Transverse colon (tissue), 4 donors: ENCODE data around the gene RANGRF. TPM values are rescaled to one million over a fixed set of nuclear protein-coding genes. Genes with fewer than 3 reads are reported as not detected.

Experiments
- DNase-seq: peaks from one replicate; pipeline ENCODE4 v3.0.0-alpha.2; 2019
- H3K27ac ChIP-seq, 4 donors: fragments of 200-600 bp; sonication (generic); 2 replicates each; pipeline ENCODE4 v1.5.1; 2016 to 2018; ENCODE audit warnings: inconsistent platforms in 4 of 4
- H3K27me3 ChIP-seq: fragments of 200-600 bp; sonication (generic); 2 replicates; pipeline ENCODE4 v1.5.1; 2017; ENCODE audit warnings: inconsistent platforms
- H3K36me3 ChIP-seq, 4 donors: fragments of 200-600 bp; sonication (generic); 2 replicates each; pipeline ENCODE4 v1.5.1; 2017 to 2019; ENCODE audit warnings: inconsistent platforms in 4 of 4
- H3K4me1 ChIP-seq, 4 donors: fragments of 200-600 bp; sonication (generic); 2 replicates each; pipeline ENCODE4 v1.5.1; 2017 to 2020; ENCODE audit warnings: inconsistent platforms in 4 of 4
- H3K4me3 ChIP-seq, 4 donors: fragments of 200-600 bp; sonication (generic); 1 replicate in 1 of 4; 2 replicates in 3 of 4; pipeline versions ENCODE4 v1.5.1 to v1.6.1; 2017 to 2019; ENCODE audit warnings: inconsistent platforms in 4 of 4
- H3K9me3 ChIP-seq, 2 donors: fragments of 200-600 bp; sonication (generic); 2 replicates each; pipeline ENCODE4 v1.5.1; 2017 to 2019; ENCODE audit warnings: inconsistent platforms in 2 of 2
- CTCF ChIP-seq, 5 experiments: fragments of 200-600 bp in 3 of 5; fragments of 450-650 bp in 2 of 5; sonication (generic) in 3 of 5; IDR thresholded peaks; 1 replicate in 2 of 5; 2 replicates in 3 of 5; pipeline ENCODE4 v1.5.1; 2016 to 2017; ENCODE audit warnings: antibody characterized with exemption in 5 of 5, inconsistent platforms in 3 of 5, mild to moderate bottlenecking in 2 of 5, moderate library complexity in 1 of 5
- EP300 ChIP-seq: sonication (generic); formaldehyde crosslinking; IDR thresholded peaks from one replicate; pipeline ENCODE4 v1.6.1; 2017; ENCODE audit warnings: antibody characterized with exemption, low read depth
- POLR2A ChIP-seq: fragments of 450-650 bp; IDR thresholded peaks from one replicate; pipeline ENCODE4 v1.6.1; 2016; ENCODE audit warnings: antibody characterized with exemption, mild to moderate bottlenecking, moderate library complexity
- POLR2AphosphoS5 ChIP-seq, 3 donors: sonication (generic); formaldehyde crosslinking; IDR thresholded peaks; one replicate each; pipeline ENCODE4 v1.6.1; 2016; ENCODE audit warnings: antibody characterized with exemption in 3 of 3
- WGBS, 2 donors: methylation state at CpG; one replicate each; pipeline ENCODE4 v1.1.5; 2018; ENCODE audit warnings: low coverage in 1 of 2; 5-methylcytosine and 5-hydroxymethylcytosine counted together
- in situ Hi-C, 4 donors: fragments of 200-750 bp; cut with MboI; loops; one replicate each; pipeline versions ENCODE4 v1.15.0 to v1.15.1; 2017; ENCODE audit warnings: low sequenced_read_pairs in 3 of 4, low pct_ligation_motif_present in 1 of 4, low pct_unique_long_range_greater_than_20kb in 1 of 4
- intact Hi-C: fragments of 100-400 bp; cut with DNase I; formaldehyde crosslinking; loops from one replicate; pipeline ENCODE4 v1.15.1; 2023; ENCODE audit warnings: low total_unique reads
- total RNA-seq, 4 donors: library from RNA; depleted of rRNA; stranded (reverse); fragments of >200 nt; gene quantifications; one replicate each; pipeline ENCODE4 v1.1.0, GENCODE V29; 2016

Gene RANGRF
- total RNA-seq, 4 donors from 2014 or later, result 8.4 to 47.1 (median 14.6) TPM

GRCh38 chr17:8315764-8316217 lies 27.3 kb downstream of the RANGRF start:
- H3K4me1 ChIP-seq, result peaks cover 0 to 8% (median 3%) of the 10 kb centered on the region in 4 donors
- no peaks in the 10 kb centered on the region for H3K9me3 ChIP-seq
- WGBS, 2 donors, result 44% methylated on average over 26 of the region's 26 CpGs; no CpG with 5 or more reads in 1 of the 2 donors
- TF ChIP-seq CTCF (IDR thresholded peaks at IDR 0.05), result no peak
- no peak for TF ChIP-seq EP300
- no peak for TF ChIP-seq POLR2AphosphoS5 (IDR thresholded peaks at IDR 0.05)
- no peak for TF ChIP-seq POLR2A
- H3K4me3 ChIP-seq, result no peak overlapping the region
- in situ Hi-C loops, result loop anchor here in 2 of 4 donors (25.0 kb wide), 1 partner anchor 228 kb away; the partner anchor contains the start of gene ALOX12B (in 2 of the 2)
- intact Hi-C loops, result no loop called here
- H3K36me3 ChIP-seq, result no peaks in the 10 kb centered on the region
- no peak for DNase-seq
- H3K27me3 ChIP-seq, result peaks cover 72% of the 10 kb centered on the region
- no peak overlapping the region for H3K27ac ChIP-seq

GRCh38 chr17:8318010-8318935 lies 29.8 kb downstream of the RANGRF start:
- Histone ChIP-seq H3K4me3 (no peak overlapping the region), H3K4me1 (peaks cover 0 to 8% (median 3%) of the 10 kb centered on the region in 4 donors), H3K9me3 (no peaks in the 10 kb centered on the region), H3K36me3 (no peaks in the 10 kb centered on the region), H3K27ac (no peak overlapping the region), H3K27me3 (peaks cover 47% of the 10 kb centered on the region)
- no peak for TF ChIP-seq POLR2A
- TF ChIP-seq CTCF (IDR thresholded peaks at IDR 0.05), result no peak
- WGBS, 2 donors, result 72 to 75% methylated on average over 11 to 24 of the region's 24 CpGs
- intact Hi-C loops (no loop called here), in situ Hi-C loops (loop anchor here in 2 of 4 donors (25.0 kb wide), 1 partner anchor 231 kb away; the partner anchor contains the start of gene ALOX12B (in 2 of the 2))
- no peak for DNase-seq

GRCh38 chr17:8320262-8320661 lies 31.8 kb downstream of the RANGRF start:
- WGBS, 2 donors, result 50 to 89% methylated on average over 1 to 4 of the region's 4 CpGs
- Histone ChIP-seq H3K36me3 (no peaks in the 10 kb centered on the region), H3K4me3 (no peak overlapping the region), H3K9me3 (no peaks in the 10 kb centered on the region), H3K27ac (no peak overlapping the region), H3K27me3 (peaks cover 30% of the 10 kb centered on the region), H3K4me1 (peaks cover 0 to 5% (median 2%) of the 10 kb centered on the region in 4 donors)
- TF ChIP-seq CTCF (IDR thresholded peaks at IDR 0.05) (no peak), EP300 (no peak), POLR2A (no peak), POLR2AphosphoS5 (IDR thresholded peaks at IDR 0.05) (no peak)
- intact Hi-C loops (no loop called here), in situ Hi-C loops (loop anchor here in 2 of 4 donors (25.0 kb wide), 1 partner anchor 233 kb away; the partner anchor contains the start of gene ALOX12B (in 2 of the 2))
- DNase-seq, result no peak

- 50 to 71% methylated on average over 1 to 6 of the region's 6 CpGs for WGBS, 2 donors
- DNase-seq, result no peak
- no peaks in the 10 kb centered on the region for H3K9me3 ChIP-seq
- no peaks in the 10 kb centered on the region for H3K36me3 ChIP-seq
- intact Hi-C loops, result no loop called here
- peaks cover 30% of the 10 kb centered on the region for H3K27me3 ChIP-seq
- no peak for TF ChIP-seq POLR2A
- no peak for TF ChIP-seq POLR2AphosphoS5 (IDR thresholded peaks at IDR 0.05)
- TF ChIP-seq EP300, result no peak
- TF ChIP-seq CTCF (IDR thresholded peaks at IDR 0.05), result no peak
- H3K27ac ChIP-seq, result no peak overlapping the region
- H3K4me1 ChIP-seq, result no peaks in the 10 kb centered on the region
- H3K4me3 ChIP-seq, result no peak overlapping the region
- in situ Hi-C loops, result loop anchor here in 2 of 4 donors (25.0 kb wide), 1 partner anchor 234 kb away; the partner anchor contains the start of gene ALOX12B (in 2 of the 2)
Observed at GRCh38 chr17:8320990-8321389, 32.5 kb downstream of the RANGRF start.
